ENCODE results near the gene DDX23.

DDX23 gene

GRCh38 chr12:48822139-48822538 lies 29.8 kb downstream of the DDX23 start:
- no peak for DNase-seq

GRCh38 chr12:48819986-48820725 lies 31.8 kb downstream of the DDX23 start:
- DNase-seq = no peak

GRCh38 chr12:48818831-48819590 lies 33.0 kb downstream of the DDX23 start:
- DNase-seq = peak; percentile 31

GRCh38 chr12:48817873-48818830 lies 33.8 kb downstream of the DDX23 start, which contains the start of gene CACNB3:
Gene CACNB3, plus strand, starts transcription at chr12:48818496. Its CDS starts 434 bp downstream, at chr12:48818930.
- peak; percentile 75 for DNase-seq

GRCh38 chr12:48816143-48816854 lies 35.7 kb downstream of the DDX23 start:
- DNase-seq = no peak

- DNase-seq = no peak
Measured at GRCh38 chr12:48815126-48816110, 36.5 kb downstream of the DDX23 start.

- peak; percentile 54 for DNase-seq
Measured at GRCh38 chr12:48814262-48815125, 37.5 kb downstream of the DDX23 start.

GRCh38 chr12:48813465-48814261 lies 38.3 kb downstream of the DDX23 start:
- no peak for DNase-seq

- no peak for DNase-seq
Measured at GRCh38 chr12:48812389-48812788, 39.6 kb downstream of the DDX23 start.

- DNase-seq = no peak
Measured at GRCh38 chr12:48811437-48812090, 40.4 kb downstream of the DDX23 start.

GRCh38 chr12:48810903-48811431 lies 41.0 kb downstream of the DDX23 start:
- no peak for DNase-seq

GRCh38 chr12:48807981-48808380 lies 44.0 kb downstream of the DDX23 start:
- DNase-seq = no peak

- DNase-seq = no peak
Measured at GRCh38 chr12:48803675-48804074, 48.3 kb downstream of the DDX23 start.

- DNase-seq = no peak
Measured at GRCh38 chr12:48800971-48801370, 51.0 kb downstream of the DDX23 start.

GRCh38 chr12:48800457-48800856 lies 51.5 kb downstream of the DDX23 start:
- DNase-seq = no peak

GRCh38 chr12:48796976-48797375 lies 55.0 kb downstream of the DDX23 start:
- no peak for DNase-seq

GRCh38 chr12:48795550-48796455 lies 56.2 kb downstream of the DDX23 start:
- DNase-seq = peak; percentile 45

Measured in central memory CD4-positive, alpha-beta T cell (primary cell).